HT1080 (cell line): ENCODE results near the gene DNM3. TPM values are rescaled to one million over a fixed set of nuclear protein-coding genes. Genes with fewer than 3 reads are reported as not detected.

Experiments used
- DNase-seq: peaks from one replicate; pipeline ENCODE4 v3.0.0-alpha.2; 2015; ENCODE audit warnings: low read depth
- total RNA-seq: library from RNA; depleted of rRNA; stranded (reverse); fragments of >200 nt; shearing (Covaris generic); gene quantifications from 2 replicates; pipeline ENCODE4 v1.2.3, GENCODE V29; 2014

DNM3 gene
- total RNA-seq, 1 experiment from 2014 or later: 1.8 TPM

GRCh38 chr1:171917331-171917730 lies 76.0 kb downstream of the DNM3 start:
- DNase-seq: no peak

GRCh38 chr1:171919891-171920887 lies 78.9 kb downstream of the DNM3 start:
- no peak for DNase-seq

- no peak for DNase-seq
These were observed 81.7 kb downstream of the DNM3 start for GRCh38 chr1:171922999-171923398.

- no peak for DNase-seq
These were observed 87.8 kb downstream of the DNM3 start for GRCh38 chr1:171929121-171929520.

GRCh38 chr1:171931752-171932151 lies 90.5 kb downstream of the DNM3 start:
- no peak for DNase-seq

GRCh38 chr1:171934664-171935063 lies 93.4 kb downstream of the DNM3 start:
- DNase-seq: no peak

- no peak for DNase-seq
These were observed 93.8 kb downstream of the DNM3 start for GRCh38 chr1:171935086-171935485.

- DNase-seq: no peak
These were observed 94.4 kb downstream of the DNM3 start for GRCh38 chr1:171935664-171936063.

- no peak for DNase-seq
These were observed 96.6 kb downstream of the DNM3 start for GRCh38 chr1:171937938-171938337.

- DNase-seq: no peak
These were observed 98.4 kb downstream of the DNM3 start for GRCh38 chr1:171939740-171940139.

- no peak for DNase-seq
These were observed 99.1 kb downstream of the DNM3 start for GRCh38 chr1:171940368-171940767.

- DNase-seq: no peak
These were observed 100.6 kb downstream of the DNM3 start for GRCh38 chr1:171941920-171942319.

- no peak for DNase-seq
These were observed 102.8 kb downstream of the DNM3 start for GRCh38 chr1:171943973-171944561.

- no peak for DNase-seq
These were observed 107.2 kb downstream of the DNM3 start for GRCh38 chr1:171948511-171948910.

- DNase-seq: no peak
These were observed 108.0 kb downstream of the DNM3 start for GRCh38 chr1:171949316-171949715.

GRCh38 chr1:171953835-171954234 lies 112.5 kb downstream of the DNM3 start:
- no peak for DNase-seq

GRCh38 chr1:171954361-171954760 lies 113.1 kb downstream of the DNM3 start:
- DNase-seq: no peak

GRCh38 chr1:171961861-171962260 lies 120.6 kb downstream of the DNM3 start:
- no peak for DNase-seq

GRCh38 chr1:171963762-171964161 lies 122.5 kb downstream of the DNM3 start:
- no peak for DNase-seq

GRCh38 chr1:171965777-171966176 lies 124.5 kb downstream of the DNM3 start:
- DNase-seq: peak; percentile 49

GRCh38 chr1:171966426-171967220 lies 125.3 kb downstream of the DNM3 start:
- peak; percentile 47 for DNase-seq

GRCh38 chr1:171969226-171969625 lies 127.9 kb downstream of the DNM3 start:
- no peak for DNase-seq
